ENCODE results near the gene MGAT5B. TPM values are rescaled to one million over a fixed set of nuclear protein-coding genes. Genes with fewer than 3 reads are reported as not detected.

The MGAT5B gene
- total RNA-seq, 1 experiment from 2014 or later = 4.9 TPM

- TF ChIP-seq CTCF (conservative IDR thresholded peaks at IDR 0.05; ENCODE audit: low read depth, low read length) (no peak), EZH2 (IDR thresholded peaks at IDR 0.05; ENCODE audit: low read length, unreplicated experiment) (no peak), EZH2phosphoT487 (IDR thresholded peaks at IDR 0.05; ENCODE audit: borderline replicate concordance, low read length) (no peak)
- Histone ChIP-seq H2AFZ (ENCODE audit: low read length) (no peak overlapping the region), H3K4me3 (ENCODE audit: low read length) (no peak overlapping the region), H3K79me2 (ENCODE audit: low read length) (no peaks in the 10 kb centered on the region), H3F3A (ENCODE audit: low read length, unreplicated experiment) (no peaks in the 10 kb centered on the region), H4K20me1 (ENCODE audit: low read length) (no peaks in the 10 kb centered on the region), H3K4me2 (ENCODE audit: low read length) (no peak overlapping the region), H3K36me3 (ENCODE audit: low read depth, low read length) (no peaks in the 10 kb centered on the region), H3K9me2 (replicated peaks; ENCODE audit: low read length) (no peaks in the 10 kb centered on the region), H3K4me1 (ENCODE audit: insufficient read depth, low read length) (no peaks in the 10 kb centered on the region), H3K27me3 (ENCODE audit: low read length) (peaks cover 8% of the 10 kb centered on the region), H3K9ac (ENCODE audit: low read length) (no peak overlapping the region), H3K9me3 (ENCODE audit: low read length) (no peaks in the 10 kb centered on the region), H3K27ac (ENCODE audit: low read length) (no peak overlapping the region)
- CTCF ChIA-PET = no interaction called here
- ATAC-seq (no peak), DNase-seq (no peak)
- POLR2A ChIA-PET (ENCODE audit: unreplicated experiment) = no interaction called here
- no TSS peak for BruUV-seq (replicated peaks)
- intact Hi-C loops (cut with micrococcal nuclease) = no loop called here
Observed at GRCh38 chr17:76987486-76988093, 119.4 kb downstream of the MGAT5B start.

GRCh38 chr17:76988796-76989195, 120.6 kb downstream of the MGAT5B start:
- Histone ChIP-seq H3F3A (ENCODE audit: low read length, unreplicated experiment) (no peaks in the 10 kb centered on the region), H2AFZ (ENCODE audit: low read length) (no peak overlapping the region), H3K27me3 (ENCODE audit: low read length) (peaks cover 8% of the 10 kb centered on the region; the same call in 1 of the 2 replicates), H3K4me1 (ENCODE audit: insufficient read depth, low read length) (no peaks in the 10 kb centered on the region), H3K36me3 (ENCODE audit: low read depth, low read length) (no peaks in the 10 kb centered on the region), H3K79me2 (ENCODE audit: low read length) (no peaks in the 10 kb centered on the region), H3K4me3 (ENCODE audit: low read length) (no peak overlapping the region), H3K27ac (ENCODE audit: low read length) (no peak overlapping the region), H3K9ac (ENCODE audit: low read length) (no peak overlapping the region), H3K9me2 (replicated peaks; ENCODE audit: low read length) (no peaks in the 10 kb centered on the region), H4K20me1 (ENCODE audit: low read length) (no peaks in the 10 kb centered on the region), H3K9me3 (ENCODE audit: low read length) (no peaks in the 10 kb centered on the region), H3K4me2 (ENCODE audit: low read length) (no peak overlapping the region)
- intact Hi-C loops (cut with micrococcal nuclease) = no loop called here
- no peak for TF ChIP-seq CTCF (conservative IDR thresholded peaks at IDR 0.05; ENCODE audit: low read depth, low read length)
- TF ChIP-seq EZH2phosphoT487 (IDR thresholded peaks at IDR 0.05; ENCODE audit: borderline replicate concordance, low read length) = no peak
- no peak for TF ChIP-seq EZH2 (IDR thresholded peaks at IDR 0.05; ENCODE audit: low read length, unreplicated experiment)
- POLR2A ChIA-PET (ENCODE audit: unreplicated experiment) = no interaction called here
- ATAC-seq = no peak
- CTCF ChIA-PET = no interaction called here
- no TSS peak for BruUV-seq (replicated peaks)
- no peak for DNase-seq

GRCh38 chr17:76989519-76989918, 121.3 kb downstream of the MGAT5B start:
- Histone ChIP-seq H2AFZ (ENCODE audit: low read length) (no peak overlapping the region), H3K4me2 (ENCODE audit: low read length) (no peak overlapping the region), H3K9ac (ENCODE audit: low read length) (no peak overlapping the region), H3K9me2 (replicated peaks; ENCODE audit: low read length) (no peaks in the 10 kb centered on the region), H3K27ac (ENCODE audit: low read length) (no peak overlapping the region), H3K4me3 (ENCODE audit: low read length) (no peak overlapping the region), H3K27me3 (ENCODE audit: low read length) (peaks cover 8% of the 10 kb centered on the region; the same call in 1 of the 2 replicates), H3K4me1 (ENCODE audit: insufficient read depth, low read length) (no peaks in the 10 kb centered on the region), H3K9me3 (ENCODE audit: low read length) (no peaks in the 10 kb centered on the region), H3K79me2 (ENCODE audit: low read length) (no peaks in the 10 kb centered on the region), H3F3A (ENCODE audit: low read length, unreplicated experiment) (no peaks in the 10 kb centered on the region), H3K36me3 (ENCODE audit: low read depth, low read length) (no peaks in the 10 kb centered on the region), H4K20me1 (ENCODE audit: low read length) (no peaks in the 10 kb centered on the region)
- no peak for TF ChIP-seq EZH2 (IDR thresholded peaks at IDR 0.05; ENCODE audit: low read length, unreplicated experiment)
- no peak for TF ChIP-seq CTCF (conservative IDR thresholded peaks at IDR 0.05; ENCODE audit: low read depth, low read length)
- no peak for TF ChIP-seq EZH2phosphoT487 (IDR thresholded peaks at IDR 0.05; ENCODE audit: borderline replicate concordance, low read length)
- intact Hi-C loops (cut with micrococcal nuclease) = no loop called here
- CTCF ChIA-PET = no interaction called here
- BruUV-seq (replicated peaks) = no TSS peak
- DNase-seq = no peak
- ATAC-seq = no peak
- POLR2A ChIA-PET (ENCODE audit: unreplicated experiment) = no interaction called here
